Breast epithelium (tissue), 3 donors: ENCODE data around the gene PNPO.

Experiments
- CTCF ChIP-seq, 3 donors: fragments of 450-650 bp; IDR thresholded peaks; one replicate each; pipeline ENCODE4 v1.5.1; 2016 to 2017; ENCODE audit warnings: antibody characterized with exemption in 3 of 3, mild to moderate bottlenecking in 3 of 3, moderate library complexity in 3 of 3
- POLR2A ChIP-seq: fragments of 450-650 bp; IDR thresholded peaks from one replicate; pipeline ENCODE4 v1.6.1; 2016; ENCODE audit warnings: antibody characterized with exemption, mild to moderate bottlenecking, moderate library complexity
- POLR2AphosphoS5 ChIP-seq, 3 donors: sonication (generic); formaldehyde crosslinking; IDR thresholded peaks; one replicate each; pipeline ENCODE4 v1.6.1; 2017; ENCODE audit warnings: antibody characterized with exemption in 3 of 3

- no peak for TF ChIP-seq POLR2AphosphoS5 (IDR thresholded peaks at IDR 0.05)
- no peak for TF ChIP-seq CTCF (IDR thresholded peaks at IDR 0.05)
- TF ChIP-seq POLR2A = no peak
These were observed 28.3 kb upstream of the PNPO start for GRCh38 chr17:47913050-47913449.
